ACC112 (cell line): ENCODE measurements around the gene SLC25A20.

Source experiments
- H2AFZ ChIP-seq: fragments of 200-600 bp; sonication (generic); one replicate; pipeline ENCODE4 v1.6.0; 2017; ENCODE audit warnings: antibody characterized with exemption, low read length; ENCODE audit not compliant: unreplicated experiment
- H3K27ac ChIP-seq: fragments of 200-600 bp; sonication (generic); 2 replicates; pipeline ENCODE4 v1.5.1; 2014; ENCODE audit warnings: low read depth, mild to moderate bottlenecking, antibody characterized with exemption, low read length, moderate library complexity
- H3K27me3 ChIP-seq: fragments of 200-600 bp; sonication (generic); 2 replicates; pipeline ENCODE4 v1.6.1; 2014; ENCODE audit warnings: mild to moderate bottlenecking, antibody characterized with exemption, low read length, moderate library complexity, mixed read lengths; ENCODE audit not compliant: insufficient read depth
- H3K36me3 ChIP-seq: fragments of 200-600 bp; sonication (generic); 2 replicates; pipeline ENCODE4 v1.6.1; 2016; ENCODE audit warnings: mild to moderate bottlenecking, antibody characterized with exemption, low read length, moderate library complexity, mixed read lengths; ENCODE audit not compliant: insufficient read depth
- H3K4me1 ChIP-seq: fragments of 200-600 bp; sonication (generic); one replicate; pipeline ENCODE4 v1.6.1; 2016; ENCODE audit warnings: low read length, mixed read lengths; ENCODE audit not compliant: insufficient read depth, unreplicated experiment, control insufficient read depth
- H3K4me3 ChIP-seq: fragments of 200-600 bp; sonication (generic); 2 replicates; pipeline ENCODE4 v1.5.1; 2014; ENCODE audit warnings: mild to moderate bottlenecking, low read depth, low read length
- H3K79me2 ChIP-seq: fragments of 200-600 bp; sonication (generic); one replicate; pipeline ENCODE4 v1.6.0; 2016; ENCODE audit warnings: low read length; ENCODE audit not compliant: control insufficient read depth, unreplicated experiment, insufficient read depth

Gene SLC25A20

GRCh38 chr3:48898383-48899234 is at the start of gene SLC25A20:
Gene SLC25A20 (minus strand): TSS chr3:48898882. CDS start chr3:48898794, 88 bp downstream.
- Histone ChIP-seq H3K27ac (no peak within 1 kb of the TSS), H3K79me2 (no peaks in the 10 kb centered on the region), H3K27me3 (no peaks in the 10 kb centered on the region), H3K4me3 (peak within 1 kb of the TSS; percentile 82), H3K36me3 (no peaks in the 10 kb centered on the region), H2AFZ (peak within 1 kb of the TSS; percentile 93), H3K4me1 (peaks cover 8% of the 10 kb centered on the region)

- Histone ChIP-seq H3K4me3 (no peak overlapping the region), H3K27ac (no peak overlapping the region), H2AFZ (no peak overlapping the region), H3K27me3 (no peaks in the 10 kb centered on the region), H3K36me3 (no peaks in the 10 kb centered on the region), H3K4me1 (no peaks in the 10 kb centered on the region), H3K79me2 (peaks cover 13% of the 10 kb centered on the region)
Measured at GRCh38 chr3:48945891-48946549, 47.3 kb upstream of the SLC25A20 start.

- Histone ChIP-seq H3K27ac (no peak overlapping the region), H2AFZ (no peak overlapping the region), H3K79me2 (peaks cover 10% of the 10 kb centered on the region), H3K36me3 (no peaks in the 10 kb centered on the region), H3K4me1 (no peaks in the 10 kb centered on the region), H3K4me3 (no peak overlapping the region), H3K27me3 (no peaks in the 10 kb centered on the region)
Measured at GRCh38 chr3:48945432-48945831, 46.8 kb upstream of the SLC25A20 start.

- Histone ChIP-seq H3K79me2 (peaks cover 40% of the 10 kb centered on the region), H2AFZ (no peak overlapping the region)
Measured at GRCh38 chr3:48938689-48939088, 40.0 kb upstream of the SLC25A20 start.

GRCh38 chr3:48938156-48938555 is 39.5 kb upstream of the SLC25A20 start:
- Histone ChIP-seq H3K27ac (no peak overlapping the region), H3K4me1 (no peaks in the 10 kb centered on the region), H3K36me3 (peaks cover 19% of the 10 kb centered on the region; the same call in 1 of the 2 replicates), H3K79me2 (peaks cover 42% of the 10 kb centered on the region), H3K4me3 (no peak overlapping the region), H3K27me3 (no peaks in the 10 kb centered on the region), H2AFZ (no peak overlapping the region)

More at GRCh38 chr3:48938689-48939088, 40.0 kb upstream of the SLC25A20 start:
- Histone ChIP-seq H3K4me1 (no peaks in the 10 kb centered on the region), H3K4me3 (no peak overlapping the region), H3K27me3 (no peaks in the 10 kb centered on the region), H3K36me3 (peaks cover 19% of the 10 kb centered on the region; the same call in 1 of the 2 replicates), H3K27ac (no peak overlapping the region)

- Histone ChIP-seq H3K36me3 (peaks cover 19% of the 10 kb centered on the region; the same call in 1 of the 2 replicates), H2AFZ (no peak overlapping the region), H3K4me1 (peaks cover 3% of the 10 kb centered on the region), H3K4me3 (no peak overlapping the region), H3K27me3 (no peaks in the 10 kb centered on the region), H3K79me2 (peaks cover 59% of the 10 kb centered on the region), H3K27ac (no peak overlapping the region)
Measured at GRCh38 chr3:48935530-48935929, 36.8 kb upstream of the SLC25A20 start.

- Histone ChIP-seq H3K4me1 (peaks cover 9% of the 10 kb centered on the region), H3K79me2 (peaks cover 70% of the 10 kb centered on the region), H2AFZ (no peak overlapping the region), H3K27ac (no peak overlapping the region), H3K36me3 (peaks cover 24% of the 10 kb centered on the region; the same call in 1 of the 2 replicates), H3K4me3 (no peak overlapping the region), H3K27me3 (no peaks in the 10 kb centered on the region)
Measured at GRCh38 chr3:48934333-48934991, 35.8 kb upstream of the SLC25A20 start.

- Histone ChIP-seq H3K27ac (no peak overlapping the region), H3K4me3 (no peak overlapping the region), H3K79me2 (peaks cover 80% of the 10 kb centered on the region), H3K27me3 (no peaks in the 10 kb centered on the region), H2AFZ (no peak overlapping the region), H3K4me1 (peaks cover 33% of the 10 kb centered on the region), H3K36me3 (peaks cover 26% of the 10 kb centered on the region; the same call in 1 of the 2 replicates)
Measured at GRCh38 chr3:48931944-48932580, 33.4 kb upstream of the SLC25A20 start.

GRCh38 chr3:48930590-48930989 is 31.9 kb upstream of the SLC25A20 start:
- Histone ChIP-seq H3K36me3 (peaks cover 26% of the 10 kb centered on the region; the same call in 1 of the 2 replicates), H3K27ac (no peak overlapping the region), H3K4me1 (peaks cover 45% of the 10 kb centered on the region), H2AFZ (no peak overlapping the region), H3K79me2 (peaks cover 84% of the 10 kb centered on the region), H3K27me3 (no peaks in the 10 kb centered on the region), H3K4me3 (no peak overlapping the region)

- Histone ChIP-seq H3K27ac (no peak overlapping the region), H3K36me3 (peaks cover 17% of the 10 kb centered on the region; the same call in 1 of the 2 replicates)
Measured at GRCh38 chr3:48929358-48930035, 30.8 kb upstream of the SLC25A20 start.

More at GRCh38 chr3:48929358-48930035, 30.8 kb upstream of the SLC25A20 start:
- Histone ChIP-seq H3K79me2 (peaks cover 76% of the 10 kb centered on the region), H2AFZ (no peak overlapping the region), H3K4me1 (peaks cover 45% of the 10 kb centered on the region), H3K4me3 (no peak overlapping the region), H3K27me3 (no peaks in the 10 kb centered on the region)
